SK-N-SH treated with all-trans-retinoic acid at 6 μM for 48 hours (cell line): ENCODE data around the gene CHMP1B.

Experiments used
- ATAC-seq: fragments of 200-7000 bp; cut with Tn5 transposase; 3 replicates; pipeline ENCODE4 v1.9.1; 2020; ENCODE audit warnings: mild to moderate bottlenecking, moderate library complexity
- ARNTL ChIP-seq: fragments of 450-650 bp; formaldehyde crosslinking; IDR thresholded peaks from 2 replicates; pipeline ENCODE4 v1.5.0; 2020; ENCODE audit warnings: low read depth, mild to moderate bottlenecking, moderate library complexity, borderline replicate concordance
- BACH2 ChIP-seq: fragments of 250-450 bp; sonication (Bioruptor Pico); IDR thresholded peaks from 2 replicates; pipeline ENCODE4 v1.9.0; 2021; ENCODE audit warnings: mild to moderate bottlenecking, borderline replicate concordance
- CSDC2 ChIP-seq: fragments of 250-450 bp; sonication (Bioruptor Pico); IDR thresholded peaks from 2 replicates; pipeline ENCODE4 v1.5.0; 2020; ENCODE audit warnings: mild to moderate bottlenecking, moderate library complexity
- ESRRG ChIP-seq: fragments of 250-450 bp; sonication (Bioruptor Pico); IDR thresholded peaks from 2 replicates; pipeline ENCODE4 v1.6.1; 2021; ENCODE audit warnings: mild to moderate bottlenecking
- GLIS3 ChIP-seq: fragments of 250-450 bp; sonication (Bioruptor Pico); IDR thresholded peaks from 2 replicates; pipeline ENCODE4 v1.5.0; 2020; ENCODE audit warnings: mild to moderate bottlenecking, moderate library complexity
- ISL1 ChIP-seq: fragments of 250-450 bp; sonication (Bioruptor Pico); IDR thresholded peaks from 2 replicates; pipeline ENCODE4 v2.1.2; 2022; ENCODE audit warnings: mild to moderate bottlenecking, moderate library complexity
- OSR1 ChIP-seq: fragments of 250-450 bp; sonication (Bioruptor Pico); IDR thresholded peaks from 2 replicates; pipeline ENCODE4 v1.8.0; 2022; ENCODE audit warnings: moderate library complexity, mild to moderate bottlenecking, inconsistent platforms
- PPARA ChIP-seq: fragments of 250-450 bp; sonication (Bioruptor Pico); IDR thresholded peaks from 2 replicates; pipeline ENCODE4 v1.5.0; 2020; ENCODE audit warnings: mild to moderate bottlenecking, borderline replicate concordance
- RARB ChIP-seq: fragments of 250-450 bp; sonication (Bioruptor Pico); IDR thresholded peaks from 2 replicates; pipeline ENCODE4 v1.8.0; 2021; ENCODE audit warnings: mild to moderate bottlenecking, moderate library complexity
- SNAI2 ChIP-seq: fragments of 250-450 bp; sonication (Bioruptor Pico); IDR thresholded peaks from 2 replicates; pipeline ENCODE4 v1.5.0; 2020; ENCODE audit warnings: mild to moderate bottlenecking, moderate library complexity
- TCF4 ChIP-seq: fragments of 250-450 bp; sonication (Bioruptor Pico); IDR thresholded peaks from 2 replicates; pipeline ENCODE4 v1.8.0; 2021; ENCODE audit warnings: mild to moderate bottlenecking, moderate library complexity, borderline replicate concordance
- ZC3H10 ChIP-seq: fragments of 250-450 bp; sonication (Bioruptor Pico); IDR thresholded peaks from 2 replicates; pipeline ENCODE4 v1.5.1; 2021; ENCODE audit warnings: mild to moderate bottlenecking, moderate library complexity
- ZFP3 ChIP-seq: fragments of 250-450 bp; sonication (Bioruptor Pico); IDR thresholded peaks from 2 replicates; pipeline ENCODE4 v1.5.0; 2020; ENCODE audit warnings: mild to moderate bottlenecking, moderate library complexity
- ZFP30 ChIP-seq: fragments of 450-650 bp; formaldehyde crosslinking; IDR thresholded peaks from 2 replicates; pipeline ENCODE4 v1.5.0; 2022; ENCODE audit warnings: mild to moderate bottlenecking, moderate library complexity
- ZNF565 ChIP-seq: fragments of 450-650 bp; formaldehyde crosslinking; conservative IDR thresholded peaks from 2 replicates; pipeline ENCODE4 v1.5.0; 2020; ENCODE audit warnings: low read depth, mild to moderate bottlenecking, moderate library complexity
- ZNF70 ChIP-seq: fragments of 450-650 bp; formaldehyde crosslinking; IDR thresholded peaks from 2 replicates; pipeline ENCODE4 v1.5.0; 2020; ENCODE audit warnings: mild to moderate bottlenecking, moderate library complexity
- ZNF8 ChIP-seq: fragments of 450-650 bp; formaldehyde crosslinking; IDR thresholded peaks from 2 replicates; pipeline ENCODE4 v1.5.0; 2020; ENCODE audit warnings: mild to moderate bottlenecking, moderate library complexity
- TF ChIP-seq, protein P1 (sequence below): fragments of 250-450 bp; sonication (Bioruptor Pico); IDR thresholded peaks from 2 replicates; pipeline ENCODE4 v1.8.0; 2020; ENCODE audit warnings: mild to moderate bottlenecking, moderate library complexity, borderline replicate concordance
- TF ChIP-seq, protein P2 (sequence below): fragments of 250-450 bp; sonication (Bioruptor Pico); IDR thresholded peaks from 2 replicates; pipeline ENCODE4 v1.5.1; 2021; ENCODE audit warnings: mild to moderate bottlenecking, moderate library complexity
- TF ChIP-seq, protein P3 (sequence below): fragments of 250-450 bp; sonication (Bioruptor Pico); IDR thresholded peaks from 2 replicates; pipeline ENCODE4 v1.5.1; 2020; ENCODE audit warnings: low read depth, mild to moderate bottlenecking, moderate library complexity
- TF ChIP-seq, protein P4 (sequence below): fragments of 250-450 bp; sonication (Bioruptor Pico); IDR thresholded peaks from 2 replicates; pipeline ENCODE4 v1.5.0; 2020; ENCODE audit warnings: mild to moderate bottlenecking, moderate library complexity

CHMP1B gene, protein sequence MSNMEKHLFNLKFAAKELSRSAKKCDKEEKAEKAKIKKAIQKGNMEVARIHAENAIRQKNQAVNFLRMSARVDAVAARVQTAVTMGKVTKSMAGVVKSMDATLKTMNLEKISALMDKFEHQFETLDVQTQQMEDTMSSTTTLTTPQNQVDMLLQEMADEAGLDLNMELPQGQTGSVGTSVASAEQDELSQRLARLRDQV

DNA sequence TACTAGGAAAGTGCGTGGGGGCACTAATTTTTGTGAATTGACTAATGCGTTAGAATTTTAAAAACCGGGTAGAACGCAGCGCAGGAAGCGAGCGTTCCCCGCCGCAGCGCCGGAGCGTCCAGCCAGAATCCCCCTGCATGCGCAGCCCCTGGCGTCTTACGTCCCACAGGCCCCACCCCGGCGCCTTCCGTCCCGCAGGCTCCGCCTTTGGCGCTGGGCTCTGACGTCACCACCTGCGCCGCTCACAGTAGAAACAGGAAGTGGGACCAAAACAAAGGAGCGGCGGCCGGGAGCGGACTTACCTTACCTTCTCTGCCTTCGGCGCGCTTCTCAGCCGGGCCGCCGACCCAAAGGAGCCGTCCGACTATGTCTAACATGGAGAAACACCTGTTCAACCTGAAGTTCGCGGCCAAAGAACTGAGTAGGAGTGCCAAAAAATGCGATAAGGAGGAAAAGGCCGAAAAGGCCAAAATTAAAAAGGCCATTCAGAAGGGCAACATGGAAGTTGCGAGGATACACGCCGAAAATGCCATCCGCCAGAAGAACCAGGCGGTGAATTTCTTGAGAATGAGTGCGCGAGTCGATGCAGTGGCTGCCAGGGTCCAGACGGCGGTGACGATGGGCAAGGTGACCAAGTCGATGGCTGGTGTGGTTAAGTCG, at the start of gene CHMP1B:
Gene CHMP1B (plus strand): TSS at position 268 of the 660 bp plus-strand sequence. CDS start 99 bp downstream, at position 367.
- ATAC-seq = peak; percentile 91
- TF ChIP-seq, protein P1, sequence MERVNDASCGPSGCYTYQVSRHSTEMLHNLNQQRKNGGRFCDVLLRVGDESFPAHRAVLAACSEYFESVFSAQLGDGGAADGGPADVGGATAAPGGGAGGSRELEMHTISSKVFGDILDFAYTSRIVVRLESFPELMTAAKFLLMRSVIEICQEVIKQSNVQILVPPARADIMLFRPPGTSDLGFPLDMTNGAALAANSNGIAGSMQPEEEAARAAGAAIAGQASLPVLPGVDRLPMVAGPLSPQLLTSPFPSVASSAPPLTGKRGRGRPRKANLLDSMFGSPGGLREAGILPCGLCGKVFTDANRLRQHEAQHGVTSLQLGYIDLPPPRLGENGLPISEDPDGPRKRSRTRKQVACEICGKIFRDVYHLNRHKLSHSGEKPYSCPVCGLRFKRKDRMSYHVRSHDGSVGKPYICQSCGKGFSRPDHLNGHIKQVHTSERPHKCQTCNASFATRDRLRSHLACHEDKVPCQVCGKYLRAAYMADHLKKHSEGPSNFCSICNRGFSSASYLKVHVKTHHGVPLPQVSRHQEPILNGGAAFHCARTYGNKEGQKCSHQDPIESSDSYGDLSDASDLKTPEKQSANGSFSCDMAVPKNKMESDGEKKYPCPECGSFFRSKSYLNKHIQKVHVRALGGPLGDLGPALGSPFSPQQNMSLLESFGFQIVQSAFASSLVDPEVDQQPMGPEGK (CRISPR knock-in tag) = no peak
- TF ChIP-seq PPARA (CRISPR knock-in tag) (no peak), ZC3H10 (CRISPR knock-in tag) (no peak), ISL1 (no peak), CSDC2 (no peak), ARNTL (CRISPR knock-in tag) (no peak), RARB (CRISPR knock-in tag) (no peak), ZFP30 (no peak), ZNF565 (CRISPR knock-in tag) (no peak)
- TF ChIP-seq, protein P2, sequence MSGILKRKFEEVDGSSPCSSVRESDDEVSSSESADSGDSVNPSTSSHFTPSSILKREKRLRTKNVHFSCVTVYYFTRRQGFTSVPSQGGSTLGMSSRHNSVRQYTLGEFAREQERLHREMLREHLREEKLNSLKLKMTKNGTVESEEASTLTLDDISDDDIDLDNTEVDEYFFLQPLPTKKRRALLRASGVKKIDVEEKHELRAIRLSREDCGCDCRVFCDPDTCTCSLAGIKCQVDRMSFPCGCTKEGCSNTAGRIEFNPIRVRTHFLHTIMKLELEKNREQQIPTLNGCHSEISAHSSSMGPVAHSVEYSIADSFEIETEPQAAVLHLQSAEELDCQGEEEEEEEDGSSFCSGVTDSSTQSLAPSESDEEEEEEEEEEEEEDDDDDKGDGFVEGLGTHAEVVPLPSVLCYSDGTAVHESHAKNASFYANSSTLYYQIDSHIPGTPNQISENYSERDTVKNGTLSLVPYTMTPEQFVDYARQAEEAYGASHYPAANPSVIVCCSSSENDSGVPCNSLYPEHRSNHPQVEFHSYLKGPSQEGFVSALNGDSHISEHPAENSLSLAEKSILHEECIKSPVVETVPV = no peak
- TF ChIP-seq, protein P3, sequence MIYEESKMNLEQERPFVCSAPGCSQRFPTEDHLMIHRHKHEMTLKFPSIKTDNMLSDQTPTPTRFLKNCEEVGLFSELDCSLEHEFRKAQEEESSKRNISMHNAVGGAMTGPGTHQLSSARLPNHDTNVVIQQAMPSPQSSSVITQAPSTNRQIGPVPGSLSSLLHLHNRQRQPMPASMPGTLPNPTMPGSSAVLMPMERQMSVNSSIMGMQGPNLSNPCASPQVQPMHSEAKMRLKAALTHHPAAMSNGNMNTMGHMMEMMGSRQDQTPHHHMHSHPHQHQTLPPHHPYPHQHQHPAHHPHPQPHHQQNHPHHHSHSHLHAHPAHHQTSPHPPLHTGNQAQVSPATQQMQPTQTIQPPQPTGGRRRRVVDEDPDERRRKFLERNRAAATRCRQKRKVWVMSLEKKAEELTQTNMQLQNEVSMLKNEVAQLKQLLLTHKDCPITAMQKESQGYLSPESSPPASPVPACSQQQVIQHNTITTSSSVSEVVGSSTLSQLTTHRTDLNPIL (CRISPR knock-in tag) = no peak; the same call in 1 of the 2 replicates
- TF ChIP-seq, protein P4, sequence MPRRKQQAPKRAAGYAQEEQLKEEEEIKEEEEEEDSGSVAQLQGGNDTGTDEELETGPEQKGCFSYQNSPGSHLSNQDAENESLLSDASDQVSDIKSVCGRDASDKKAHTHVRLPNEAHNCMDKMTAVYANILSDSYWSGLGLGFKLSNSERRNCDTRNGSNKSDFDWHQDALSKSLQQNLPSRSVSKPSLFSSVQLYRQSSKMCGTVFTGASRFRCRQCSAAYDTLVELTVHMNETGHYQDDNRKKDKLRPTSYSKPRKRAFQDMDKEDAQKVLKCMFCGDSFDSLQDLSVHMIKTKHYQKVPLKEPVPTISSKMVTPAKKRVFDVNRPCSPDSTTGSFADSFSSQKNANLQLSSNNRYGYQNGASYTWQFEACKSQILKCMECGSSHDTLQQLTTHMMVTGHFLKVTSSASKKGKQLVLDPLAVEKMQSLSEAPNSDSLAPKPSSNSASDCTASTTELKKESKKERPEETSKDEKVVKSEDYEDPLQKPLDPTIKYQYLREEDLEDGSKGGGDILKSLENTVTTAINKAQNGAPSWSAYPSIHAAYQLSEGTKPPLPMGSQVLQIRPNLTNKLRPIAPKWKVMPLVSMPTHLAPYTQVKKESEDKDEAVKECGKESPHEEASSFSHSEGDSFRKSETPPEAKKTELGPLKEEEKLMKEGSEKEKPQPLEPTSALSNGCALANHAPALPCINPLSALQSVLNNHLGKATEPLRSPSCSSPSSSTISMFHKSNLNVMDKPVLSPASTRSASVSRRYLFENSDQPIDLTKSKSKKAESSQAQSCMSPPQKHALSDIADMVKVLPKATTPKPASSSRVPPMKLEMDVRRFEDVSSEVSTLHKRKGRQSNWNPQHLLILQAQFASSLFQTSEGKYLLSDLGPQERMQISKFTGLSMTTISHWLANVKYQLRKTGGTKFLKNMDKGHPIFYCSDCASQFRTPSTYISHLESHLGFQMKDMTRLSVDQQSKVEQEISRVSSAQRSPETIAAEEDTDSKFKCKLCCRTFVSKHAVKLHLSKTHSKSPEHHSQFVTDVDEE = no peak; the same call in 1 of the 2 replicates
- TF ChIP-seq, all 23 proteins: peak for 0

DNA sequence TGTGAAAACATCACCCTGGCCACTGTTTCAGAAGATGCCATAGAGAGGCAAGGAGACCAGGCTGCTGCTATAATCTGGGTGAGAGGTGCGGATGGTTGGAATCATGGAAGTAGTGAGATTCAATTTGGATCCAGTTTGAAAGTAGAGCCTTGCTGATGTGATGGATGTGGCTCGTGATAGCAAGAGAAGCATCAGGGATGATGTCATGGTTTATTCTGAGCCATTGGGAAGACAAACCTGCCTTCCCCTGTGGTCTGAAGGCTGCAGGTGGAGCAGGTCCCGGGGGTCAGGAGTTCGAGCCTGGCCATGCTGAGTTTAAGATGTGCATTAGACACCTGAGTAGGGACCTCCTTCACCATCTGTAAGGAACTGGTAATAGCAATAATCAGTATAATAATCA, 49.6 kb upstream of the CHMP1B start:
- TF ChIP-seq ZNF565 (CRISPR knock-in tag) (no peak), GLIS3 (no peak), CSDC2 (no peak), ARNTL (CRISPR knock-in tag) (no peak), ZFP3 (CRISPR knock-in tag) (no peak), ZFP30 (no peak), SNAI2 (no peak), BACH2 (CRISPR knock-in tag) (no peak), ZC3H10 (CRISPR knock-in tag) (no peak), ZNF70 (no peak), ESRRG (CRISPR knock-in tag) (no peak), ISL1 (no peak), PPARA (CRISPR knock-in tag) (no peak), TCF4 (CRISPR knock-in tag) (no peak), OSR1 (no peak), ZNF8 (CRISPR knock-in tag) (no peak)
- TF ChIP-seq, protein P1 (CRISPR knock-in tag) = no peak
- TF ChIP-seq, protein P4 = no peak
- TF ChIP-seq, protein P2 = no peak
- ATAC-seq = no peak
